Measurements from ENCODE around the gene LRTM2.

LRTM2 gene

GRCh38 chr12:1836241-1836803, 16.0 kb downstream of the LRTM2 start:
- no peak overlapping the region for H3K4me3 ChIP-seq (ENCODE audit: control insufficient read depth in 1 of 7, extremely low read depth in 1 of 7, insufficient read depth in 4 of 7, low read depth in 2 of 7, low read length in 6 of 7)
- H3K9me3 ChIP-seq (ENCODE audit: control extremely low read depth in 1 of 5, control insufficient read depth in 4 of 5, insufficient read depth in 2 of 5, low read depth in 1 of 5, low read length in 4 of 5) = no peaks in the 10 kb centered on the region
- H3K27me3 ChIP-seq (replicated peaks in 2 of 5; ENCODE audit: control insufficient read depth in 4 of 5, insufficient read depth in 5 of 5, low read length in 4 of 5) = peaks cover 0 to 28% (median 6%) of the 10 kb centered on the region in 5 experiments
- DNase-seq = no peak
- no peak overlapping the region for H3K27ac ChIP-seq (ENCODE audit: insufficient read depth in 1 of 2, low read depth in 1 of 2, low read length in 2 of 2, poor library complexity in 1 of 2, severe bottlenecking in 2 of 2)
- WGBS (ENCODE audit: insufficient coverage) = 94% methylated on average over 3 of the region's 7 CpGs
- no peaks in the 10 kb centered on the region for H3K36me3 ChIP-seq (ENCODE audit: control insufficient read depth in 4 of 4, insufficient read depth in 4 of 4, low read length in 3 of 4)
- H3K4me1 ChIP-seq (ENCODE audit: control extremely low read depth in 1 of 4, control insufficient read depth in 4 of 4, insufficient read depth in 4 of 4, low read length in 3 of 4) = peaks cover 0 to 23% (median 1%) of the 10 kb centered on the region in 4 experiments
- ChIA-PET POLR2A (no interaction called here), CTCF (interaction anchor here (1.2 kb wide), 1 partner anchor 46 kb away, joined by 3 read pairs; no protein-coding TSS in a partner anchor)

GRCh38 chr12:1836854-1837421, 16.6 kb downstream of the LRTM2 start:
- DNase-seq = no peak
- H3K27ac ChIP-seq (ENCODE audit: insufficient read depth in 1 of 2, low read depth in 1 of 2, low read length in 2 of 2, poor library complexity in 1 of 2, severe bottlenecking in 2 of 2) = no peak overlapping the region
- WGBS (ENCODE audit: insufficient coverage) = 93% methylated on average over 18 of the region's 22 CpGs
- no peaks in the 10 kb centered on the region for H3K9me3 ChIP-seq (ENCODE audit: control extremely low read depth in 1 of 5, control insufficient read depth in 4 of 5, insufficient read depth in 2 of 5, low read depth in 1 of 5, low read length in 4 of 5)
- H3K36me3 ChIP-seq (ENCODE audit: control insufficient read depth in 4 of 4, insufficient read depth in 4 of 4, low read length in 3 of 4) = no peaks in the 10 kb centered on the region
- ChIA-PET CTCF (interaction anchor here (1.2 to 1.6 kb wide), 3 partner anchors 38 to 87 kb away, joined by 3 read pairs; no protein-coding TSS in a partner anchor), POLR2A (no interaction called here)
- H3K4me1 ChIP-seq (ENCODE audit: control extremely low read depth in 1 of 4, control insufficient read depth in 4 of 4, insufficient read depth in 4 of 4, low read length in 3 of 4) = peaks cover 0 to 30% (median 3%) of the 10 kb centered on the region in 4 experiments
- no peak overlapping the region for H3K4me3 ChIP-seq (ENCODE audit: control insufficient read depth in 1 of 7, extremely low read depth in 1 of 7, insufficient read depth in 4 of 7, low read depth in 2 of 7, low read length in 6 of 7)
- peaks cover 0 to 22% (median 1%) of the 10 kb centered on the region in 5 experiments for H3K27me3 ChIP-seq (replicated peaks in 2 of 5; ENCODE audit: control insufficient read depth in 4 of 5, insufficient read depth in 5 of 5, low read length in 4 of 5)

GRCh38 chr12:1837541-1838204, 17.3 kb downstream of the LRTM2 start:
- Histone ChIP-seq H3K4me1 (ENCODE audit: control extremely low read depth in 1 of 4, control insufficient read depth in 4 of 4, insufficient read depth in 4 of 4, low read length in 3 of 4) (peaks cover 0 to 36% (median 9%) of the 10 kb centered on the region in 4 experiments), H3K36me3 (ENCODE audit: control insufficient read depth in 4 of 4, insufficient read depth in 4 of 4, low read length in 3 of 4) (no peaks in the 10 kb centered on the region), H3K4me3 (ENCODE audit: control insufficient read depth in 1 of 7, extremely low read depth in 1 of 7, insufficient read depth in 4 of 7, low read depth in 2 of 7, low read length in 6 of 7) (no peak overlapping the region), H3K9me3 (ENCODE audit: control extremely low read depth in 1 of 5, control insufficient read depth in 4 of 5, insufficient read depth in 2 of 5, low read depth in 1 of 5, low read length in 4 of 5) (no peaks in the 10 kb centered on the region), H3K27ac (ENCODE audit: insufficient read depth in 1 of 2, low read depth in 1 of 2, low read length in 2 of 2, poor library complexity in 1 of 2, severe bottlenecking in 2 of 2) (no peak overlapping the region), H3K27me3 (replicated peaks in 2 of 5; ENCODE audit: control insufficient read depth in 4 of 5, insufficient read depth in 5 of 5, low read length in 4 of 5) (peaks cover 0 to 18% (median 0%) of the 10 kb centered on the region in 5 experiments)
- WGBS (ENCODE audit: insufficient coverage) = 98% methylated on average over 10 of the region's 12 CpGs
- ChIA-PET POLR2A (no interaction called here), CTCF (interaction anchor here (1.3 to 1.6 kb wide), 2 partner anchors 37 to 87 kb away, joined by 3 read pairs; no protein-coding TSS in a partner anchor)
- no peak for DNase-seq

- no peaks in the 10 kb centered on the region for H3K36me3 ChIP-seq (ENCODE audit: control insufficient read depth in 4 of 4, insufficient read depth in 4 of 4, low read length in 3 of 4)
- POLR2A ChIA-PET = no interaction called here
- H3K4me3 ChIP-seq (ENCODE audit: control insufficient read depth in 1 of 7, extremely low read depth in 1 of 7, insufficient read depth in 4 of 7, low read depth in 2 of 7, low read length in 6 of 7) = no peak overlapping the region
- WGBS (ENCODE audit: insufficient coverage) = 91% methylated on average over 15 of the region's 26 CpGs
- H3K27ac ChIP-seq (ENCODE audit: insufficient read depth in 1 of 2, low read depth in 1 of 2, low read length in 2 of 2, poor library complexity in 1 of 2, severe bottlenecking in 2 of 2) = no peak overlapping the region
- no peaks in the 10 kb centered on the region for H3K9me3 ChIP-seq (ENCODE audit: control extremely low read depth in 1 of 5, control insufficient read depth in 4 of 5, insufficient read depth in 2 of 5, low read depth in 1 of 5, low read length in 4 of 5)
- H3K4me1 ChIP-seq (ENCODE audit: control extremely low read depth in 1 of 4, control insufficient read depth in 4 of 4, insufficient read depth in 4 of 4, low read length in 3 of 4) = peaks cover 0 to 43% (median 12%) of the 10 kb centered on the region in 4 experiments
- H3K27me3 ChIP-seq (replicated peaks in 2 of 5; ENCODE audit: control insufficient read depth in 4 of 5, insufficient read depth in 5 of 5, low read length in 4 of 5) = peaks cover 0 to 11% (median 0%) of the 10 kb centered on the region in 5 experiments
- CTCF ChIA-PET = interaction anchor here (1.3 to 1.6 kb wide), 2 partner anchors 36 to 86 kb away, joined by 3 read pairs; no protein-coding TSS in a partner anchor
- DNase-seq = no peak
These were observed 18.0 kb downstream of the LRTM2 start for GRCh38 chr12:1838205-1838993.

- DNase-seq = no peak
- no peaks in the 10 kb centered on the region for H3K36me3 ChIP-seq (ENCODE audit: control insufficient read depth in 4 of 4, insufficient read depth in 4 of 4, low read length in 3 of 4)
- ChIA-PET POLR2A (no interaction called here), CTCF (interaction anchor here (0.8 kb wide), 1 partner anchor 28 kb away, joined by 3 read pairs; no protein-coding TSS in a partner anchor)
- H3K27me3 ChIP-seq (replicated peaks in 2 of 5; ENCODE audit: control insufficient read depth in 4 of 5, insufficient read depth in 5 of 5, low read length in 4 of 5) = peaks cover 0 to 5% (median 0%) of the 10 kb centered on the region in 5 experiments
- no peak overlapping the region for H3K27ac ChIP-seq (ENCODE audit: insufficient read depth in 1 of 2, low read depth in 1 of 2, low read length in 2 of 2, poor library complexity in 1 of 2, severe bottlenecking in 2 of 2)
- H3K4me1 ChIP-seq (ENCODE audit: control extremely low read depth in 1 of 4, control insufficient read depth in 4 of 4, insufficient read depth in 4 of 4, low read length in 3 of 4) = peaks cover 0 to 48% (median 12%) of the 10 kb centered on the region in 4 experiments
- 91% methylated on average over 15 of the region's 15 CpGs for WGBS (ENCODE audit: insufficient coverage)
- no peaks in the 10 kb centered on the region for H3K9me3 ChIP-seq (ENCODE audit: control extremely low read depth in 1 of 5, control insufficient read depth in 4 of 5, insufficient read depth in 2 of 5, low read depth in 1 of 5, low read length in 4 of 5)
- H3K4me3 ChIP-seq (ENCODE audit: control insufficient read depth in 1 of 7, extremely low read depth in 1 of 7, insufficient read depth in 4 of 7, low read depth in 2 of 7, low read length in 6 of 7) = no peak overlapping the region
These were observed 18.6 kb downstream of the LRTM2 start for GRCh38 chr12:1838994-1839365.

- H3K36me3 ChIP-seq (ENCODE audit: control insufficient read depth in 4 of 4, insufficient read depth in 4 of 4, low read length in 3 of 4) = no peaks in the 10 kb centered on the region
- POLR2A ChIA-PET = no interaction called here
- CTCF ChIA-PET = interaction anchor here (0.8 kb wide), 1 partner anchor 27 kb away, joined by 3 read pairs; no protein-coding TSS in a partner anchor
- H3K4me3 ChIP-seq (ENCODE audit: control insufficient read depth in 1 of 7, extremely low read depth in 1 of 7, insufficient read depth in 4 of 7, low read depth in 2 of 7, low read length in 6 of 7) = no peak overlapping the region
- peaks cover 0 to 50% (median 12%) of the 10 kb centered on the region in 4 experiments for H3K4me1 ChIP-seq (ENCODE audit: control extremely low read depth in 1 of 4, control insufficient read depth in 4 of 4, insufficient read depth in 4 of 4, low read length in 3 of 4)
- no peaks in the 10 kb centered on the region for H3K9me3 ChIP-seq (ENCODE audit: control extremely low read depth in 1 of 5, control insufficient read depth in 4 of 5, insufficient read depth in 2 of 5, low read depth in 1 of 5, low read length in 4 of 5)
- peaks cover 0 to under 1% (median 0%) of the 10 kb centered on the region in 5 experiments for H3K27me3 ChIP-seq (replicated peaks in 2 of 5; ENCODE audit: control insufficient read depth in 4 of 5, insufficient read depth in 5 of 5, low read length in 4 of 5)
- no peak overlapping the region for H3K27ac ChIP-seq (ENCODE audit: insufficient read depth in 1 of 2, low read depth in 1 of 2, low read length in 2 of 2, poor library complexity in 1 of 2, severe bottlenecking in 2 of 2)
- DNase-seq = no peak
- WGBS (ENCODE audit: insufficient coverage) = 100% methylated on average over 6 of the region's 10 CpGs
These were observed 19.1 kb downstream of the LRTM2 start for GRCh38 chr12:1839464-1839863.
